LNCAP (cell line): ENCODE measurements around the gene CACNG4.

Experiments used
- CTCF ChIP-seq: fragments of 450-650 bp; IDR thresholded peaks from 2 replicates; pipeline ENCODE4 v1.5.1; 2017; ENCODE audit warnings: mild to moderate bottlenecking

Gene CACNG4

GRCh38 chr17:67044016-67044772 is 79.7 kb downstream of the CACNG4 start, which contains the start of gene CACNG1:
Gene CACNG1, plus strand, starts transcription at chr17:67044554. Its CDS starts 107 bp downstream, at chr17:67044661.
- no peak for TF ChIP-seq CTCF

DNA sequence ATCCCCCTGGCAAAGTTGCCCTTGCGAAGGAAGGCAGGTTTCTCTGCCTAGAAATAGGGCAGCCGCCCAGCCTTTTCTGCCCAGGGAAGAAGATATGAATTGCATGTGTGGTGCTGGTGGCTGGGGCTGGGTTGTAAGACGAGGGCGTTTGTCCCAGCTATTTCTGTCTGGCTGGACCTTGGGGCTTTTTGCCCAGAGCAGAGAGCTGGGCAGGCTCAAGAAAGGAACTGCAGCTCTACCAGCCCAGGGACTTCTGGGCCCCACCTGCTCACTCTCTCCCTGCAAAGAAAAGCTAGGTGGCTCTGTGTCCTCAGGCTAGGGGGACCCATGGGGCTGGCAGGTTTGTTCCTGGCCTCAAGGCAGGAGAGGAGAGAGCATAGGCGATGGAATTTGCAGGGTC is 80.4 kb downstream of the CACNG4 start:
- TF ChIP-seq CTCF: no peak

- TF ChIP-seq CTCF: no peak
These were observed 81.9 kb downstream of the CACNG4 start for GRCh38 chr17:67046398-67046797.

- TF ChIP-seq CTCF: no peak
These were observed 82.9 kb downstream of the CACNG4 start for GRCh38 chr17:67047382-67047781.

- TF ChIP-seq CTCF: no peak
These were observed 84.7 kb downstream of the CACNG4 start for GRCh38 chr17:67049025-67049739.

DNA sequence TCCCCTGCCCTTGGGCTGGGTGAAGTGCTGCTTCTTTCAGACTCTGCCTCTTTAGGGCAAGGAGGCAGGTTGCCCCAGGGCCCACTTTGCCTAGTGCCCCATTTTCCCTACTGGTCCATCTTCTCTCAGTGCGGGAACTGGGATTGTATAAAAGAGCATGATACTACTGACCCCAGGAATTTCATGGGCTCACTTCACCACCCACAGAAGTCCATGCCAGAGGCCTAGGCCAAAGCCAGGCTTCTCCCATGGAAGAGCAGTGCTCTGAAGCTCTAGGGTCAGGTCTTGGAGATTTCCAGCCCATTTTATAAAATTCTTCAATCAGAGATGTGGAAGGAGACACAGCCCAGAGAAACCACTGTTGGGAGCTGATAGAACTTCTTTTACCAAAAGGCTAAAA is 85.6 kb downstream of the CACNG4 start:
- no peak for TF ChIP-seq CTCF

DNA sequence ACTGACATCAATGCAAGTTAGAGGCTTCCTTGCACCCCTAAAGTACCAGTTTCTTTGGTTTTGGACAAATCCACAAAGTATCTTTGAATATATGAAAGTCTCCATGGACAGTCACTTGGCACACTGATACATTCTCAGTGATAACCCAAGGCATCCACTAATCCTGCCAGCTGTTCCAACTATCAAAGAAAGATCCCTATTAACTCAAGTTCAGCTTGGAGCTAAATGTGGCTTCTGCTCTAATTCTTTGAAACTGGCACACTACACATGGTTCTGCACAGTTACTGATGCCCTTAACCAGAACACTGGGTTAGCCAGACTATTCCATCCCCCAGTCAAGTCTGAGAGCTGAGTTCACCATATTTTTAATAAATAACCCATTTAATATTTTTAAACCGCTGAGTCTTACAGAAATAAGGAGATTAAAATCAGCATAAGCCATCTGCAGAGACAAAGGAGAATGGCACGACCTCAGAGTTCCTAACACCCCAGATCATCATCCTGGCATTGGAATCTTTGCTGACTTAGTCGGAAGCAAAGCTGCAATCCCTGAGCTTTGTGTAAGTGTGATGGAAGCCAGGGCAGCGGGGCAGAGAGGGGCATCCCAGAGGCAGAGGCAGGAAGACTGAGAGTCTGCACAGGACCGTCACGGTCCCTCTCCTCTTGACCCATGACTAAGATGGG is 86.1 kb downstream of the CACNG4 start:
- no peak for TF ChIP-seq CTCF
